ENCODE data around the gene CENATAC. TPM values are rescaled to one million over a fixed set of nuclear protein-coding genes. Genes with fewer than 3 reads are reported as not detected.
A peak's percentile ranks its signal among the peaks of the same experiment; 100 is the strongest.

The CENATAC gene
- total and polyA plus RNA-seq, 4 donors, result 6.0 to 33.6 (median 13.2) TPM

DNA sequence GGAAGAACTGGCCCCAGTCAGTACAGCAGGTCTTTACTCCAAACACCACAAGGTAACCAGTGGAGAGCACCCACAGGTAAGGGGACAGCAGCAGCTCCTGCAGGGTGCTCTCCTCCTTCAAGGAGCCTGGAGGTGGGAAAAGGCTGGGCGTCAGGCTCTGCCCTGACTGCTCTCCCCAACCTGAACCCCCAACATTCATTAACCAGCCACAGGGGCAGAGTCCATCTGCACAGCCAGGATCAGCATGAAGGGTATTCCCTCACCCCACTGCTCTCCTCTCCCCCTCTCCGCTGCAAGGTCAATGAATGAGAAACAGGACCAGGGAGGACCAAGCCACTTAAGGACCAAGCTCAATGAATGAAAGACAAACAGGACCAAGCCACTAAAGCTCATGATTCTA is 29.0 kb downstream of the CENATAC start:
- Histone ChIP-seq H3K27ac (ENCODE audit: low read depth in 1 of 2, low read length in 2 of 2) (peak overlapping the region; percentile 92 to 97), H3K27me3 (ENCODE audit: control insufficient read depth in 4 of 4, insufficient read depth in 4 of 4, low read length in 3 of 4) (no peaks in the 10 kb centered on the region), H3K4me1 (ENCODE audit: control insufficient read depth in 4 of 4, insufficient read depth in 4 of 4, low read length in 3 of 4) (peaks cover 17 to 76% (median 56%) of the 10 kb centered on the region in 4 donors), H3K9ac (ENCODE audit: low read depth in 1 of 2, low read length in 2 of 2) (peak overlapping the region; percentile 29 to 73), H3K9me3 (ENCODE audit: control insufficient read depth in 4 of 4, low read length in 3 of 4) (no peaks in the 10 kb centered on the region), H3K4me3 (ENCODE audit: low read depth in 1 of 3, low read length in 3 of 3) (peak overlapping the region; percentile 71 to 86 (median 85)), H3K36me3 (ENCODE audit: control insufficient read depth in 4 of 4, insufficient read depth in 3 of 4, low read depth in 1 of 4, low read length in 3 of 4) (peaks cover 5 to 18% (median 15%) of the 10 kb centered on the region in 4 donors)
- TF ChIP-seq HNF4A (conservative IDR thresholded peaks at IDR 0.05), result peak; percentile 69 to 84
- peak; percentile 70 for TF ChIP-seq SP1 (IDR thresholded peaks at IDR 0.05)
- TF ChIP-seq, protein P1, sequence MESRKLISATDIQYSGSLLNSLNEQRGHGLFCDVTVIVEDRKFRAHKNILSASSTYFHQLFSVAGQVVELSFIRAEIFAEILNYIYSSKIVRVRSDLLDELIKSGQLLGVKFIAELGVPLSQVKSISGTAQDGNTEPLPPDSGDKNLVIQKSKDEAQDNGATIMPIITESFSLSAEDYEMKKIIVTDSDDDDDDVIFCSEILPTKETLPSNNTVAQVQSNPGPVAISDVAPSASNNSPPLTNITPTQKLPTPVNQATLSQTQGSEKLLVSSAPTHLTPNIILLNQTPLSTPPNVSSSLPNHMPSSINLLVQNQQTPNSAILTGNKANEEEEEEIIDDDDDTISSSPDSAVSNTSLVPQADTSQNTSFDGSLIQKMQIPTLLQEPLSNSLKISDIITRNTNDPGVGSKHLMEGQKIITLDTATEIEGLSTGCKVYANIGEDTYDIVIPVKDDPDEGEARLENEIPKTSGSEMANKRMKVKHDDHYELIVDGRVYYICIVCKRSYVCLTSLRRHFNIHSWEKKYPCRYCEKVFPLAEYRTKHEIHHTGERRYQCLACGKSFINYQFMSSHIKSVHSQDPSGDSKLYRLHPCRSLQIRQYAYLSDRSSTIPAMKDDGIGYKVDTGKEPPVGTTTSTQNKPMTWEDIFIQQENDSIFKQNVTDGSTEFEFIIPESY (IDR thresholded peaks at IDR 0.05), result no peak
- TF ChIP-seq RXRA (IDR thresholded peaks at IDR 0.05), result peak; percentile 26 to 43
- TF ChIP-seq HNF4G (IDR thresholded peaks at IDR 0.05), result peak; percentile 68
- no peak for DNase-seq (ENCODE audit: low spot score)
- WGBS, result 39% methylated on average over 2 of the region's 2 CpGs

- WGBS, result 40% methylated on average over 9 of the region's 9 CpGs
- Histone ChIP-seq H3K9ac (ENCODE audit: low read depth in 1 of 2, low read length in 2 of 2) (peak overlapping the region; percentile 23 to 73), H3K36me3 (ENCODE audit: control insufficient read depth in 4 of 4, insufficient read depth in 3 of 4, low read depth in 1 of 4, low read length in 3 of 4) (peaks cover 5 to 17% (median 15%) of the 10 kb centered on the region in 4 donors), H3K27ac (ENCODE audit: low read depth in 1 of 2, low read length in 2 of 2) (peak overlapping the region; percentile 92 to 97), H3K27me3 (ENCODE audit: control insufficient read depth in 4 of 4, insufficient read depth in 4 of 4, low read length in 3 of 4) (no peaks in the 10 kb centered on the region), H3K4me3 (ENCODE audit: low read depth in 1 of 3, low read length in 3 of 3) (peak overlapping the region; percentile 71 to 86 (median 85)), H3K4me1 (ENCODE audit: control insufficient read depth in 4 of 4, insufficient read depth in 4 of 4, low read length in 3 of 4) (peaks cover 14 to 68% (median 51%) of the 10 kb centered on the region in 4 donors), H3K9me3 (ENCODE audit: control insufficient read depth in 4 of 4, low read length in 3 of 4) (no peaks in the 10 kb centered on the region)
- TF ChIP-seq, protein P1 (IDR thresholded peaks at IDR 0.05), result no peak
- TF ChIP-seq HNF4G (IDR thresholded peaks at IDR 0.05), result no peak
- no peak for TF ChIP-seq RAD21 (IDR thresholded peaks at IDR 0.05)
- TF ChIP-seq SP1 (IDR thresholded peaks at IDR 0.05), result no peak
- no peak for TF ChIP-seq NR2F2 (IDR thresholded peaks at IDR 0.05)
- no peak for DNase-seq (ENCODE audit: low spot score)
Observed at GRCh38 chr11:119027561-119028345, 29.8 kb downstream of the CENATAC start.

DNA sequence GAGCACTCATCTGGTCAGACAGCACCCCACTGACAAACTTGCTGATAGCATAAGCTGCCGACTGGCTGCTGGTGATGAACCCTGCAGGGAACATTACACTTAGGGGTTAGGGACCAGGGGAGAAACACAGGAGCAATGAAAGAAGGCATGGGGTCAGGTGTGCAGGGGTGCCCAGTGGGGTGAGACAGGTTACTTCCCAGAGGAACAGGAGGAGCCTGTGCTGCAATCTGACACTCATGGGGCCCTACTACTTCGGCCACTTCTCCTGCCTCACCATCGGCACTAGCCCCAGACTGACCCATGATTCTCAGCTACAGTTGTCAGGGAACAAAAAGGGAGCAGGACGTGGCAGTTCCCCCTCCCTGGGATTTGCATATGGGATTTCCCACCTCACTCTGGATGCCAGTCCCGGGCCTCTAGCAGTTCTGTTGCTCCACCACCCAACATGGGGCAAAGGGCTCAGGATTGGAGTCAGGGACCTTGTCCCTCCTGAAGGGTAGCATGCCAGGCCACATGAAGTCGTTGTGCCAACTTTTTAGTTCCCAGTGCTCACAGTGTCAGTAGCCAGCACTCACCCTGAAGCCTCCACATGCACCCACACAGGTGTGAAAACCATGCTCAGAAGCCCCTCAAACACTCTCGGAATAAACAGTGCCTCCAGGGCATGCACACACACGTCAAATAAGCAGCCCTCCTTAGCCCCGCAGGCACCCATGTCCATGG is 30.6 kb downstream of the CENATAC start:
- Histone ChIP-seq H3K9ac (ENCODE audit: low read depth in 1 of 2, low read length in 2 of 2) (peak overlapping the region; percentile 73 to 87), H3K4me3 (ENCODE audit: low read depth in 1 of 3, low read length in 3 of 3) (peak overlapping the region; percentile 71 to 86 (median 85)), H3K4me1 (ENCODE audit: control insufficient read depth in 4 of 4, insufficient read depth in 4 of 4, low read length in 3 of 4) (peaks cover 11 to 61% (median 45%) of the 10 kb centered on the region in 4 donors), H3K36me3 (ENCODE audit: control insufficient read depth in 4 of 4, insufficient read depth in 3 of 4, low read depth in 1 of 4, low read length in 3 of 4) (peaks cover 5 to 16% (median 11%) of the 10 kb centered on the region in 4 donors), H3K27ac (ENCODE audit: low read depth in 1 of 2, low read length in 2 of 2) (peak overlapping the region; percentile 92 to 97), H3K9me3 (ENCODE audit: control insufficient read depth in 4 of 4, low read length in 3 of 4) (no peaks in the 10 kb centered on the region), H3K27me3 (ENCODE audit: control insufficient read depth in 4 of 4, insufficient read depth in 4 of 4, low read length in 3 of 4) (no peaks in the 10 kb centered on the region)
- WGBS, result 30% methylated on average over 9 of the region's 9 CpGs
- no peak for DNase-seq (ENCODE audit: low spot score)
- peak; percentile 68 for TF ChIP-seq MAX (IDR thresholded peaks at IDR 0.05)
- TF ChIP-seq ATF3 (IDR thresholded peaks at IDR 0.05), result peak; percentile 43
- peak; percentile 82 for TF ChIP-seq SP1 (IDR thresholded peaks at IDR 0.05)
- peak; percentile 88 to 89 for TF ChIP-seq HNF4A (conservative IDR thresholded peaks at IDR 0.05)
- TF ChIP-seq, protein P2, sequence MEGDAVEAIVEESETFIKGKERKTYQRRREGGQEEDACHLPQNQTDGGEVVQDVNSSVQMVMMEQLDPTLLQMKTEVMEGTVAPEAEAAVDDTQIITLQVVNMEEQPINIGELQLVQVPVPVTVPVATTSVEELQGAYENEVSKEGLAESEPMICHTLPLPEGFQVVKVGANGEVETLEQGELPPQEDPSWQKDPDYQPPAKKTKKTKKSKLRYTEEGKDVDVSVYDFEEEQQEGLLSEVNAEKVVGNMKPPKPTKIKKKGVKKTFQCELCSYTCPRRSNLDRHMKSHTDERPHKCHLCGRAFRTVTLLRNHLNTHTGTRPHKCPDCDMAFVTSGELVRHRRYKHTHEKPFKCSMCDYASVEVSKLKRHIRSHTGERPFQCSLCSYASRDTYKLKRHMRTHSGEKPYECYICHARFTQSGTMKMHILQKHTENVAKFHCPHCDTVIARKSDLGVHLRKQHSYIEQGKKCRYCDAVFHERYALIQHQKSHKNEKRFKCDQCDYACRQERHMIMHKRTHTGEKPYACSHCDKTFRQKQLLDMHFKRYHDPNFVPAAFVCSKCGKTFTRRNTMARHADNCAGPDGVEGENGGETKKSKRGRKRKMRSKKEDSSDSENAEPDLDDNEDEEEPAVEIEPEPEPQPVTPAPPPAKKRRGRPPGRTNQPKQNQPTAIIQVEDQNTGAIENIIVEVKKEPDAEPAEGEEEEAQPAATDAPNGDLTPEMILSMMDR (IDR thresholded peaks at IDR 0.05; ENCODE audit: low read depth, low read length, missing input control), result no peak
- peak in 1 of 2 donors; percentile 43 for TF ChIP-seq RAD21 (IDR thresholded peaks at IDR 0.05)
- TF ChIP-seq GABPA (IDR thresholded peaks at IDR 0.05 in 1 of 2, conservative IDR thresholded peaks at IDR 0.05 in 1 of 2), result peak in 1 of 2 donors; percentile 31
- peak; percentile 64 for TF ChIP-seq YY1 (IDR thresholded peaks at IDR 0.05)
- peak; percentile 87 to 88 for TF ChIP-seq RXRA (IDR thresholded peaks at IDR 0.05)
- peak in 1 of 2 donors; percentile 13 for TF ChIP-seq EGR1 (IDR thresholded peaks at IDR 0.05; ENCODE audit: low read depth in 2 of 2)
- no peak for TF ChIP-seq FOXA2 (IDR thresholded peaks at IDR 0.05)
- peak in 1 of 2 donors; percentile 28 for TF ChIP-seq JUND (IDR thresholded peaks at IDR 0.05)
- TF ChIP-seq FOXA1 (IDR thresholded peaks at IDR 0.05), result no peak
- TF ChIP-seq, protein P1 (IDR thresholded peaks at IDR 0.05), result peak; percentile 24

All from liver (tissue), 9 donors.